Measurements from ENCODE around the gene CYP21A2.

CYP21A2 gene

DNA sequence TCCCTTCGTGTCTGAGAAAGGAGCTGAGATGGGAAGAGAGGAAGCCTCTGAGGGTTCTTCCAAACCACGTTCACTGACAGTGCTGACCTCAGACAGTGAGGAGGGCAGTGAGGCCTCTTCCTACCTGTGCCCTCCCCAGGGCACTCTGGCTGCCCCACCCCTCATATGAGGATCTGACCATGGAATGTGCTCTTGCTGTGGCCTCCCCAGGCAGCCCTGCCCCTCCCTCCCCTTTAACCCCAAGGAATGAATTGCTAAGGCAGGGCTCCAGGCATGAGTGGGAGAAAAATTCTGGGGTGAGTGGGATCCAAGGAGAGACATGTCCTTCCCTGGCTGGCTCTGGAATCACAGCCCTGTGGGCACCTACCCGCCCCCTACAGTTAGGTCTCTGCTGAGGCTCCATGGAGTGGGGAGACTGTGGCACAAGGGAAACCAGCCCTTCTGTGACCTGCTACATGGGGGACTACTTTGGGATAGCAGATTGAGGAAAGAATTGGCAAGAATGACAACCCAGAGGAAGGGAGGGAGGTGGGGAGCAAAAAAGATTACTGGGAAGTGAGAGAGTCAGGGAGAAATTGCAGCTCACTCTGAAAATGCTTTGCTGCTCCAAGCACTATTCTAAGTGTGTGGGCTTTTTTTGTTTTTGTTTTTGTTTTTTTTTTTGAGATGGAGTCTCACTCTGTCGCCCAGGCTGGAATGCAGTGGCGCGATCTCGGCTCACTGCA lies 41.5 kb downstream of the CYP21A2 start:
- H3K4me3 ChIP-seq = no peak overlapping the region
- no peaks in the 10 kb centered on the region for H4K20me1 ChIP-seq
- no peak overlapping the region for H3K27ac ChIP-seq
- no peak for TF ChIP-seq Cebpa-rat (IDR thresholded peaks at IDR 0.05)
- no peaks in the 10 kb centered on the region for H3K4me1 ChIP-seq
- no peak overlapping the region for H3K9ac ChIP-seq
- no peaks in the 10 kb centered on the region for H3K27me3 ChIP-seq
- no peak overlapping the region for H3K4me2 ChIP-seq
- H3K9me3 ChIP-seq = no peaks in the 10 kb centered on the region
- no peaks in the 10 kb centered on the region; the same call in 1 of the 2 replicates for H3K36me3 ChIP-seq

DNA sequence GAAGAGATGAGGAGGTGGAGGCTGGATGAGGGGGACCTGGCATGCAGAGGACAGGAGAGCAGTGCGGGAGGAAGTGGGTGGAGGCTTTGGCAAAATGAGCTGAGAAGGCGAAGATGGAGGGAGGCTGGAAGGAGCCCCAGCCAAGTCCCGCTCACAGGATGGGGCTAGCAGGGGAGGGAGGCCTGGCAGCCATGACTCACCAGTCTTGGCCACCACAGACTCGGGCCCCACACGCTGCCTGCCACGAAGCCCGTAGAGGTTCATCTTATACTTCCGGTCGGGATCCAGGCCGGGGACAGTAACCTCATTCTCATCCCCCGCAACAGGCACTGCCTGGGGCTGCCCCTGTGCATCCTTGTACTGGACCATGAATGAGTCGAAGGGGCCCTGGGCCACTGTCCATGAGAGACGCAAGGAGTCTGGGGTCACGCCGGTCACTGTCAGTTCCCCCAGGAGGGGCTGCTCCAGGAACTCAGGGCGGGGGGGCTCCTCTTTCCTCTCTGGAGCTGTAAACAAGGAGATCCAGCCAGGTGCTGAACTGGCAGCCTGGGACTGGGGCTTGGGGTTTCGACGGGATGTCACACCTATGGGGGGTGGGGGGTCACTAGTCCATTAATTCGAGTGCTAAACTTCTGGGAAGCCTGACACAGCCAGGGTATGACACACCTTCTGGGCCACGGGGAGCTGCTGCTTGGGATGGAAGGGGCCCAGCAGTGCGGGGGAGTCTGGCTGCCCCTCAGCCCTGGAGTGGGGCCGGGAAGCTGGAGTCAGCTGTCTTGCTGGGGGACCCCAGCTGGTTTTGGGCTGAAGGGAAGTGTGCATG lies 43.2 kb downstream of the CYP21A2 start:
- Histone ChIP-seq H3K9ac (no peak overlapping the region), H3K4me2 (no peak overlapping the region), H3K27ac (no peak overlapping the region), H3K4me3 (no peak overlapping the region), H3K36me3 (no peaks in the 10 kb centered on the region; the same call in 1 of the 2 replicates), H4K20me1 (no peaks in the 10 kb centered on the region), H3K9me3 (no peaks in the 10 kb centered on the region), H3K27me3 (no peaks in the 10 kb centered on the region), H3K4me1 (peaks cover under 1% of the 10 kb centered on the region; the same call in 1 of the 2 replicates)
- no peak for TF ChIP-seq Cebpa-rat (IDR thresholded peaks at IDR 0.05)

DNA sequence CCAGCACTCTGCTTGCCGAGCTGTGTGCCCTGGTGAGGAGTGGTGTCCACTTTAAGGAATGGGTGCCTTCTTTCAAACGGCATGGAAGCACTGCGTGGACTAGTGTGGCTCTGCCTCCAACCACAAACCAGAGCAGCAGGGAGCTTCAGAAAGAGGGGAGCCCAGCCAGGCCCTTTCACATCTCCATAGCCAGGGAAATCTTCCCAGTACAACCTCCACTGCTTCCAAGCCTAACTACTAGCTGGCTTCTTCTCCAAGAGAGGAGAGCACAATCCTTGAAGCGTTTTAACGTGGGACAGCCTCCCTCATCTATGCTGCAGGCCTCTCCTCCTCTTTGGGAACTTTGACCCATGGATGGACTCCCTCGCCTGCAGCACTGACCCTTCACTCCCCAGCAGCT lies 44.3 kb downstream of the CYP21A2 start:
- no peak overlapping the region for H3K9ac ChIP-seq
- no peaks in the 10 kb centered on the region; the same call in 1 of the 2 replicates for H3K36me3 ChIP-seq
- H3K27ac ChIP-seq = no peak overlapping the region
- no peak for TF ChIP-seq Cebpa-rat (IDR thresholded peaks at IDR 0.05)
- no peak overlapping the region for H3K4me3 ChIP-seq
- H3K4me2 ChIP-seq = no peak overlapping the region
- no peaks in the 10 kb centered on the region for H3K27me3 ChIP-seq
- no peaks in the 10 kb centered on the region for H4K20me1 ChIP-seq
- H3K9me3 ChIP-seq = no peaks in the 10 kb centered on the region
- H3K4me1 ChIP-seq = peaks cover 9% of the 10 kb centered on the region; the same call in 1 of the 2 replicates

DNA sequence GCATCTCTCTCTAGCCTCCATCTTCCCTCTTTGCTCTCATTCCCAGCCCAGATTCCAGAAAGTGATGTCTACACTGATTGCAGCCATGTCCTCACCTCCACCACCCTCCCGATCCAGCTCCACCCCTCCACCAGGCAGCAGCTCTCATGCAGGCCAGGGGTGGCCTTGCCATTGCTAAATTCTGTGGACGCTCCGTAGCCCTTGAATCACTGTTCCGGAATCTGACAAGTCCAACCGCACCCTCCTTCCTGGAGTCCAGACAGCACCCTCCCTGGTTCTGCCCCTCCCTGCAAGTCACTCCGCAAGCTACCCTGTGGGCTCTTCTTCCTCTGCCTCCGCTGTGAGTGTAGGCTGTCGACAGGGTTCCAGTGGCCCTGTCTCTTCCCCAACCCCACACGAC lies 44.7 kb downstream of the CYP21A2 start:
- Histone ChIP-seq H3K36me3 (no peaks in the 10 kb centered on the region; the same call in 1 of the 2 replicates), H3K9ac (no peak overlapping the region), H3K4me2 (no peak overlapping the region), H4K20me1 (no peaks in the 10 kb centered on the region), H3K27ac (no peak overlapping the region), H3K4me3 (no peak overlapping the region), H3K27me3 (no peaks in the 10 kb centered on the region), H3K4me1 (peaks cover 9% of the 10 kb centered on the region; the same call in 1 of the 2 replicates), H3K9me3 (no peaks in the 10 kb centered on the region)
- no peak for TF ChIP-seq Cebpa-rat (IDR thresholded peaks at IDR 0.05)

DNA sequence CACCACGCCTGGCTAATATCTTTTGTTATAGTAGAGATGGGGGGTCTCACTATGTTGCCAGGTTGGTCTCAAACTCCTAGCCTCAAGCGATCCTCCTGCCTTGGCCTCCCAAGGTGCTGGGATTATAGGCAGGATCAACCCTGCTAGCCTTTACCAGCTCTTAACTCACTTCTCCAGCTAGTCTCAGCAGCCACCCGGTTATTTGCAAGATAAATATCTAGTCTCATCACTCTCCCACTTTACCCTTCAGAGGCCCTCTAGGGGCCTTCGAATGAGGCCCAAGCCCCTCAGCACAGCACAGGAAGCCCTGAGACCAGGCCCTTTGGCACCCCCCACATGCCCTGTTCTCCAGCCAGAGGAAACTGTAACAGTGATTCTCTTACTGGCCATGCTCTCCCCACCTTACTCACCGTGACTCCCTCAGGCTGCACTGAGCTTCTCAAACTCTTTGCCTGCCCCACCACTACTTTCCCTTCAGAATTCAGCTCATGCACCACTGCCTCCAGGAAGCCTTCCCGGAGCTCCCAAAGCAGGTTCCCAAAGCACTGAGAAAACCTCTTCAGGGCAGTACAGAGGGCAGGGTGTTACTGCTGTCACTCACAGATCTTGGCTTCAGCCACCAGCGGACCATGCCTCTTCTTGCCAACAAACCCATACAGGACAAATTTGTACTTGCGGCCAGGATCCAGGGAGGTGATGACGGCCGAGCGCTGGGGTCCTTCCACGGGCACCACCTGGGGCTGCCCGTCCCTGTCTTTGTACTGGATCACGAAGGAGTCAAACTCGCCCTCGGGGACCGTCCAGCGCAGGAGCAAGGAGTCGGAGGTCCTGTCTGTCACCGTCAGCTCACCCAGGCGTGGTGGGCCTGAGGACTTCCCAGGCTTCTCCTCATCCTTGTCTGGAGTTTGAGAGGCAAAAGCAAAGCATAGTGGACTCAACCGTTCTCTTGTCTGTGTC lies 45.9 kb downstream of the CYP21A2 start:
- Histone ChIP-seq H3K36me3 (no peaks in the 10 kb centered on the region; the same call in 1 of the 2 replicates), H3K27me3 (no peaks in the 10 kb centered on the region), H3K4me1 (peaks cover 9% of the 10 kb centered on the region; the same call in 1 of the 2 replicates), H4K20me1 (no peaks in the 10 kb centered on the region), H3K9ac (no peak overlapping the region), H3K4me2 (no peak overlapping the region), H3K9me3 (no peaks in the 10 kb centered on the region), H3K27ac (no peak overlapping the region), H3K4me3 (no peak overlapping the region)
- TF ChIP-seq Cebpa-rat (IDR thresholded peaks at IDR 0.05) = no peak

DNA sequence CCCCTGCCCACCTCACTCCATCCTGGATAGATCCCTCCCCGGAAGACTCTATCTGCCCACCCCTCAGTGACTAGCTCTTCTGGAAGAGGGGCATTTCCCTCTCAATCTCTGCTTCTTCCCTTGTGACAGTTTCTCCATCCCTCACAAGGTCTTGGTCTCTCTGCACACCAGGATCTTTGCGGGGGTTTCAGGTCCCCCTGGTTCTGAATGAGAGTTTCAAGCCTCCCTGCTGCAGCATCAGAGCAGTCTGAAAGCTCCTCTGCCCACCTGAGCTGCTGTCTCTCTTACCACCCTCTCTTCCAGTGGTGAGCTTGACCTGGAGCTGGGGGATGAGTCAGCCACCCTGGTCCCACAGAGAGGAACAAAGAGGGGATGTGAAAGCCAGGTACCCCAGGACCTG lies 46.6 kb downstream of the CYP21A2 start:
- Histone ChIP-seq H3K27ac (no peak overlapping the region), H3K4me1 (peaks cover 9% of the 10 kb centered on the region; the same call in 1 of the 2 replicates), H3K4me2 (no peak overlapping the region), H3K4me3 (no peak overlapping the region), H3K27me3 (no peaks in the 10 kb centered on the region), H3K9ac (no peak overlapping the region), H3K36me3 (no peaks in the 10 kb centered on the region), H3K9me3 (no peaks in the 10 kb centered on the region), H4K20me1 (no peaks in the 10 kb centered on the region)
- no peak for TF ChIP-seq Cebpa-rat (IDR thresholded peaks at IDR 0.05)

DNA sequence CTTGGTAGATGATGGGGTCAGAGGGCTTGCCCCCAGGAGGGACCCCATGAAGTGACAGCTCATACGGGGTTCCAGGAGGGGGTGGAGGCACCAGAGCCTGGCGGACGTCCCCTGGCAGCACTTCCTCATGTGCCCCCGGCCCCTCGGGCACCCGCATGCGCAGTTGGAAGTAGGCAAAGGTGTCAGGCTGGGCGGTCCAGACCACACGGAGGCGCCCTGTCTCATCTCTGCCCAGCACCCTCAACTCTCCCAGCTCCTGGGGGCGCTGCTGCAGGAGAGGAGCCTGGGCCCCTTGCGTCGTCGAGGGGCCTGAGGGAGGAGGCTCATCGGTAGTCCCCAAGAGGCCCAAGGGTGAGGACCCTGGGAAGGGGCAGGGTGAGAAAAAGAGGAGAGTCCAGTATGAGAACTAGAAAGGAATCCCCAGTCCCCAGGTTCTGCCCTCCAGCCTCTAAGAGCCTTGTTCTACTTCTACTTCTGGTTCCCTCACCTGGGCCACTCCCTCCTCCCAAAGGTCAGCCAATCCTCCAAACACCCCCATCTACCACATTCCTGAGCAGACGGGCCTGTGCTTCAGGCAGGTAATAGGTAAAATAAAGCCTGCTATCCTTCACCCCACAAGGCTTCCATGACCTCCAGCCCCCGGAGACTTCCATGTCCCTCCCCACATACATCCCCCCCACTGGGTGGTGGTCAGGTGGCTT lies 47.7 kb downstream of the CYP21A2 start:
- H3K4me1 ChIP-seq = peaks cover 9% of the 10 kb centered on the region; the same call in 1 of the 2 replicates
- no peak overlapping the region for H3K4me3 ChIP-seq
- TF ChIP-seq Cebpa-rat (IDR thresholded peaks at IDR 0.05) = no peak
- no peaks in the 10 kb centered on the region for H3K36me3 ChIP-seq
- no peak overlapping the region for H3K9ac ChIP-seq
- no peak overlapping the region for H3K27ac ChIP-seq
- H3K27me3 ChIP-seq = no peaks in the 10 kb centered on the region
- H4K20me1 ChIP-seq = no peaks in the 10 kb centered on the region
- no peaks in the 10 kb centered on the region for H3K9me3 ChIP-seq
- no peak overlapping the region for H3K4me2 ChIP-seq

DNA sequence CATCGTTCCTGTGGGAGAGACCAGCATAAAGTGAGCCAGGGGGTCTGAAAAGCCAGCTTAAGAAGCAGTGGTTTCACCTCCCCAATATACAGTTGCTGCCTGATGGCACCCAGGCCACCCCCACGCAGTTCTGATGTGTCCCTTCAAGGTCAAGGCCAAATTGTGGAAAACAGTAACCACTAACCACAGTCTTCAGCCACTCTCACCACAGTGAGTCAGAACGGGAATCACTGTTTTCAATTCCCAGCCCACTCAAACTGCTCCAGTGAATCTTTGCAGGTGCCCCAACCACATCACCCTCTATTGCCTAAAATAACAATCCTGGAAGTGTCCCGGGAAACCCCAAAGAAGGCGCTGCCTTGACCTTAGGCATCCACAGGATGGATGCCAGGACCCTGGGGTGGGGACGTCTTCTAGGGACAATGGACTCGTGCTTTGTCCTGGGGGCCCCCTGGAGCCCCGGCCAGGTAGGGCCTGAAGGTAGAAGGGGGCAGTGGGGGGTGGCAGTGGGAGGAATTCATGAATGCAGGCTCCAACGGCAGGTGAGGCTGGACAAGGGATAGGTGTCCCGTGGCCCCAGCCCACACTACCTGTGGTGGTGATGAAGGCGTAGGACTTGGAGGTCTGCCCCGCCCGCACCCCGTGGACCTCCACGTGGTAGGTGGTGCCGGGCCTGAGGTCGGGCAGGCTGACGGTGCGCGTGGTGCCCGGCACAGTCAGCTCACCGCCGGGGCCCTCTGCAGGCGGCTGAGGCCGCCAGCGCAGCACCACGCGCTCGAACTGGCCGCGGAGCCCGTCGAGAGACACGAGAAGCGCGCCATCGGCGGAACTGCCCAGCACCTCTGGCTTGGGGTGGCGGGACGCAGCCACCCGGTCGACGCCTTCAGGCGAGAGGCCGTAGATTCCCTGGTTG lies 48.7 kb downstream of the CYP21A2 start:
- Histone ChIP-seq H3K27me3 (no peaks in the 10 kb centered on the region), H3K4me3 (no peak overlapping the region), H3K27ac (no peak overlapping the region), H3K4me2 (0 out of 2 replicates have a peak overlapping the region, but pooled peaks have one; percentile 14), H3K9me3 (no peaks in the 10 kb centered on the region), H3K9ac (no peak overlapping the region), H3K36me3 (no peaks in the 10 kb centered on the region), H3K4me1 (peaks cover 9% of the 10 kb centered on the region; the same call in 1 of the 2 replicates), H4K20me1 (no peaks in the 10 kb centered on the region)
- no peak for TF ChIP-seq Cebpa-rat (IDR thresholded peaks at IDR 0.05)
